Measurements from ENCODE around the gene ZNF658.
A peak's percentile ranks its signal among the peaks of the same experiment; 100 is the strongest.
"Not testable (repeated sequence)": the region's sequence is repeated elsewhere in the genome, so short reads cannot be mapped to it uniquely, and the experiment has no call there.

ZNF658 gene

DNA sequence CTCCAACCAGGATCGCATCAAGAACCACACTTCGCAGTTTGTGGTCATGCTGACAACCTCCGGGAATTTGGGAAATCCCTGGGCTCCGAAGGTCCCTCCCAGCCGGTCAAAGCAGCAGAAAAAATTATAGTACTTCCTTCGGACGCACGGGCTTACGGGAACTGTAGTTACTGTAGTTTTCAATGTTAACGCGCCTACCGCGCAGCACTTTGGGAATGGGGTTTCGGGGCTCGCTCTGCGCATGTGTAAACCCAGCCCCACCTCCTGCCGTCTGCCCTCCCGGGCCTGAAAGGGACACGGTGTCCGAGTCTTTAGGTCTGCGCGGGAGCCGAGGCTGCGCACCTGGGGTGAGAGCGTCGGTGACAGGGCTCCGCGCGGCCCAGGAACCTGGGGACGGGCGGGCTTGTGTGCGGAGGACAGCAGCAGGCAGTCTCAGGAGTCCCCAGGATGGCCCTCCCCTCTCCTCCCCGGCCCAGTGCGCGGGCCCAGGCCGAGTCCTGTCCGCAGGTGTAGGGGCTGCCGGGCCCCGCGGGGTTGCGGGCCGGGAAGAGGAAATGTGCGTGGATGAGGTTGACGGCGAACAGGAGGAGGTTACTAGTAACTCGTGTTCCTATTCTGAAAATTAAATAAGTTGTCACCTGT is at the start of gene ZNF658:
TSS of gene ZNF658 (plus strand) at position 236 of the 642 bp plus-strand sequence. CDS start 2,837 bp downstream, outside the sequence.
- peak; percentile 12 for DNase-seq (ENCODE audit: low read depth)

DNA sequence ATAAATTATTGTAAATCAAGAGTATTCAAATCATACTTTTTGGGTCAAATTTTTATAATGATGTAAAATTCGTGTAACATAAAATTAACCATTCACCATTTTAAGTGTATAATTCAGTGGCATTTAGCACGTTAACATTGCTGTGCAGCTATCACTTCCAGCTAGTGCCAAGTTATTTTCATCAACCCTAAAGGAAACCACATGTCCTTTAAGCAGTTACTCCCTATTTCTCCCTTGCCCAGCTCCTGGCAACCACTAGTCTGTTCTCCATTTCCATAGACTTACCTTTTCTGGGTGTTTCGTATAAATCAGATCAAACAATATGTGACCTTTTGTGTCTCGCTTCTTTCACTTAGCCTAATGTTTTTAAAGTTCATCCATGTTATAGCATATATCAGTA is 38.8 kb upstream of the ZNF658 start:
- DNase-seq (ENCODE audit: low read depth), result not testable (repeated sequence)

- not testable (repeated sequence) for DNase-seq (ENCODE audit: low read depth)
Measured at GRCh38 chr9:66868660-66869059, 31.9 kb upstream of the ZNF658 start.

DNA sequence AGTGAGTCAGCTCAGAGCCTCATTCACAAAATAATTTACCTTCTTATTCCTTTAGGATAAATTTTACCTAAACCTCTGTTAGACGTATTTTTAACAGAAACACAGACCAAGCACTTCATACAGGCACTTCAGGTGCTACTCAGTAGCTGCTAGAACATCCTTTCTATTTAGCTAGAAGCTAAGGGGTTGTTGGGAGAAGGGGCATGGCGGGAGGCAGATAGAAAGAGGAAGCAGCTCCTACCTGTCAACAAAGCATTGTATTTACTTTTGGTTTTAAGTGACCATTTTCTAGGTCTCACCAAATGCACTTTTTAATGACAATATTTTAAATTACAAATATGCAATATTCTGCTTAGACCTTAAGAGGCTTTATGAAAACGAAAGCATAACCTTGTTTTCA is 19.9 kb upstream of the ZNF658 start:
- DNase-seq (ENCODE audit: low read depth), result not testable (repeated sequence)

DNA sequence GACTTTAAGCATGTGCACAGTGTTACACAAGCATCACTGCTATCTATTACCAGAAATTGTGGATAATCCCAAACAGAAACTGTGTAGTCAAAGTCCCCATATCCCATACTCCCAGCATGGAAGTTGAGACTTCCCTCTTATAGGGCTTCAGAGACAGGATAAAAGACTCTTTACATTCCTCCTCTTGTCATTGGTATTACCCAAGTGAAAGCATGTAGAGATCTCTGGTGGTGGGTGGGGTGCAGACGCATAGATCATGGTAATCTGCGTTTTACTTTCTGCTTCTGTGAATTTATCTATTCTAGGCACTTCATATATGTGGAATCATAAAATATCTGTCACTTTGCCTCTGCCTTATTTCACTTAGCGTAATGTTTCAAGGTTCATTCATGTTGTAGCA is 18.7 kb upstream of the ZNF658 start:
- DNase-seq (ENCODE audit: low read depth), result not testable (repeated sequence)

DNA sequence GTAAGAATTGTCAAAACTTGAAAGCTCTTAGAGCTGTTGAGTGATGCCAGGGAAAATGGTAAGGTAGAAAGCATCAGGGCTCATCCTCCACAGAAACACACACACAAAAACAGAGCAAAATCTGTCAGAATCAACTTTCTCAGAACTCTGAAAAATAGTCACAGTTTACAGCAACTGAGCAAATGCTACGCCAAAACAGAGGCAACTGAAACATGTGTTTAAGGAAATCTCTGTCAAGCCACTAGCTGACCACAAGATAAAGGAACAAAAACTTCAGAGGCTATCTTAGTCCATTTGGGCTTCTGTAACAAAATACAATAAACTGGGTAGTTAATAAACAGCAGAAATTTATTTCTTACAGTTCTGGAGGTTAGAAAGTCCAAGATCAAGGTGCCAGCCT is 10.2 kb upstream of the ZNF658 start:
- not testable (repeated sequence) for DNase-seq (ENCODE audit: low read depth)

DNA sequence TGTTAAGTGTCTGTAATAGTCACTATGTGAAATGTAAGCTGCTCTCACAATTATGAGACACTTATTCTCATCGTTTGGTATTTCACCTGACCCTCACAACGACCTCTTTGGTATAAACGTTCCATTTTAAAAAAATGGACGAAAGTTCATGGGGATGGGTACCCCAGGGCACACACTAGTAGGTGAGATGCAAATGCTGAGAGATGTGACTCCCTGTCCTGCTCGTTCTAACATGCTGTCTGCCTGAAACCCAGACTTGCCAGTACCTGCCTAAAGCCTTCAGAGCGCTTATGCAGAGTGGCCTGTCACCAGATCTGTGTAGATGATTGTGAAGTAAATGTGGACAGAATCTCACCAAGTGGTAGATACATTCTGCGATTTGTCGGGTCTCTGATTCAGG is 616 bp downstream of the ZNF658 start:
- DNase-seq (ENCODE audit: low read depth), result not testable (repeated sequence)

GRCh38 chr9:66909560-66909959 is 9.0 kb downstream of the ZNF658 start:
- not testable (repeated sequence) for DNase-seq (ENCODE audit: low read depth)

GRCh38 chr9:66920072-66920471 is 19.5 kb downstream of the ZNF658 start:
- DNase-seq (ENCODE audit: low read depth), result not testable (repeated sequence)

- not testable (repeated sequence) for DNase-seq (ENCODE audit: low read depth)
Measured at GRCh38 chr9:66936194-66936870, 35.8 kb downstream of the ZNF658 start.

DNA sequence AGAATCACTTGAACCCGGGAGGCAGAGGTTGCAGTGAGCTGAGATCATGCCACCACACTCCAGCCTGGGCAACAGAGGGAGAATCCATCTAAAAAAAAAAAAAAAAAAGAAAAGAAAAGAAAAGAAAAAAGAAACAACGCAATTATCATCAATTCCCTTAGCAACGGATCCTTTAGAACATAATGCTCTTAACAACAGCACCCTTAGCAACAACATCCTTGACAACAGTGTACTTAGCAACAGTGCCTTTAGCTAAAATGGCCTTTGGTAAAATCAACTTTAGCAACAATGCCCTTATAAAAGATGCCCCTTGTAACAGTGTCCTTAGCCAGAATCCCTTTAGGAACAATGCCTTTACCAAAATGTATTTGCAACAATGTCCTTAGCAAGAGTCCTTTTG is 37.1 kb downstream of the ZNF658 start:
- not testable (repeated sequence) for DNase-seq (ENCODE audit: low read depth)

GRCh38 chr9:66938322-66938721 is 37.8 kb downstream of the ZNF658 start:
- DNase-seq (ENCODE audit: low read depth), result not testable (repeated sequence)

GRCh38 chr9:66939878-66940830 is 39.6 kb downstream of the ZNF658 start:
- not testable (repeated sequence) for DNase-seq (ENCODE audit: low read depth)

- not testable (repeated sequence) for DNase-seq (ENCODE audit: low read depth)
Measured at GRCh38 chr9:66942400-66943155, 42.1 kb downstream of the ZNF658 start.

- not testable (repeated sequence) for DNase-seq (ENCODE audit: low read depth)
Measured at GRCh38 chr9:66952576-66952975, 52.1 kb downstream of the ZNF658 start.
